NCI-H2196 treated with DMSO at 0.1 percent for 48 hours (cell line): ENCODE data around the gene C11orf58.

Experiments used
- DNase-seq: peaks from one replicate; lab custom pipeline; 2025; ENCODE audit not compliant: unreplicated experiment; lab: John Stamatoyannopoulos, UW

Gene C11orf58

GRCh38 chr11:16767957-16768356, 29.5 kb downstream of the C11orf58 start:
- DNase-seq, result no peak

- no peak for DNase-seq
These were observed 30.9 kb downstream of the C11orf58 start for GRCh38 chr11:16769386-16769785.

GRCh38 chr11:16770016-16770415, 31.6 kb downstream of the C11orf58 start:
- DNase-seq, result no peak

- DNase-seq, result no peak
These were observed 33.1 kb downstream of the C11orf58 start for GRCh38 chr11:16771350-16772140.

- DNase-seq, result no peak
These were observed 33.7 kb downstream of the C11orf58 start for GRCh38 chr11:16772141-16772512.

GRCh38 chr11:16773981-16774935, 35.8 kb downstream of the C11orf58 start:
- DNase-seq, result no peak

GRCh38 chr11:16774936-16775613, 36.6 kb downstream of the C11orf58 start:
- DNase-seq, result no peak

GRCh38 chr11:16775614-16776283, 37.3 kb downstream of the C11orf58 start:
- no peak for DNase-seq

- DNase-seq, result no peak
These were observed 38.5 kb downstream of the C11orf58 start for GRCh38 chr11:16776711-16777612.

- DNase-seq, result no peak
These were observed 39.1 kb downstream of the C11orf58 start for GRCh38 chr11:16777613-16777975.

- DNase-seq, result no peak
These were observed 39.8 kb downstream of the C11orf58 start for GRCh38 chr11:16778286-16778685.

- DNase-seq, result no peak
These were observed 40.4 kb downstream of the C11orf58 start for GRCh38 chr11:16778876-16779275.

GRCh38 chr11:16779436-16779835, 41.0 kb downstream of the C11orf58 start:
- DNase-seq, result no peak

- no peak for DNase-seq
These were observed 41.7 kb downstream of the C11orf58 start for GRCh38 chr11:16780146-16780545.

- no peak for DNase-seq
These were observed 42.5 kb downstream of the C11orf58 start for GRCh38 chr11:16780698-16781550.

- DNase-seq, result no peak
These were observed 43.8 kb downstream of the C11orf58 start for GRCh38 chr11:16781936-16782919.

- DNase-seq, result no peak
These were observed 44.9 kb downstream of the C11orf58 start for GRCh38 chr11:16783321-16783801.

- DNase-seq, result no peak
These were observed 45.6 kb downstream of the C11orf58 start for GRCh38 chr11:16784097-16784496.
